ENCODE data around the gene ZKSCAN7.
"Not testable (repeated sequence)": the region's sequence is repeated elsewhere in the genome, so short reads cannot be mapped to it uniquely, and the experiment has no call there.

ZKSCAN7 gene

GRCh38 chr3:44554626-44555592 lies at the start of gene ZKSCAN7:
Gene ZKSCAN7, plus strand, starts transcription at chr3:44555193. Its CDS starts 1,855 bp downstream, at chr3:44557048.
- peak in 57 of 58 donors; percentile 8 to 80 (median 50) for DNase-seq

- DNase-seq = no peak
Measured at GRCh38 chr3:44506556-44506955, 48.4 kb upstream of the ZKSCAN7 start.

DNA sequence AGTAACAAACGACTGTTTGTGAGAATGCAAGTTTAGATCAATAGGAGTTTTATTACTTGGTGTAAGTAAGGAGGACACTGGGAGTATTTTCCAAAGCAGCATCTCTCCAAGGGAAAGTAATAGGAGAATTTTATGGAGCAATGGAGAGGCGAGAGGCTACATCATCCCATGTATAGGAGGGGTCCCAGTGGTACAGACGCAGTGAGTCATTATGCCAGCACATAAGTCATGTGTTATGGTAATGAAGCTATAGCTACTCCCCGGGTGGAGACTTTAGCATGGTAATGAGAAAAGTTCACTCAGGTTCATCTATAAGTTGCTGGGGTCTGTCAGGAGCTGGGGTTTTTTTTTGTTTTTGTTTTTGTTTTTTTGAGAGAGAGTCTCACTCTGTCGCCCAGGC lies 48.0 kb upstream of the ZKSCAN7 start:
- DNase-seq = no peak

- peak in 1 of 58 donors; percentile 1 for DNase-seq
Measured at GRCh38 chr3:44509393-44509921, 45.5 kb upstream of the ZKSCAN7 start.

DNA sequence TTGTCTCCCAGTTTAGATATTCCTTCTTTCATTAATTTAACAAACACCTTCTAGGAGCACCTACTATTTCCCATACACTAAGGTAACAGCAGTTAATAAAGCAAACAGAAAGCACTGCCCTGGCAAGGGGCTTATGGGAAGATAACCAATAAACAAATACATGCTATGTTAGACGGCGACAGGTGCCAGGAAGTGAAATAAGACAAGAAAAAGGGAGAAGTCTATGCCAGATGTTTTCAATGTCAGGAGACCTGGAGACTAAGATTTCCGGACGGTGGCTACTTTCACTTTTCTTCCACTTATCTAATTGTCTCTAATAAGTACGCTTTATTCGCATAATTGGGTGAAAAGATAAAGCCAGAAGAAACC lies 45.0 kb upstream of the ZKSCAN7 start:
- peak in 1 of 58 donors; percentile 27 for DNase-seq

DNA sequence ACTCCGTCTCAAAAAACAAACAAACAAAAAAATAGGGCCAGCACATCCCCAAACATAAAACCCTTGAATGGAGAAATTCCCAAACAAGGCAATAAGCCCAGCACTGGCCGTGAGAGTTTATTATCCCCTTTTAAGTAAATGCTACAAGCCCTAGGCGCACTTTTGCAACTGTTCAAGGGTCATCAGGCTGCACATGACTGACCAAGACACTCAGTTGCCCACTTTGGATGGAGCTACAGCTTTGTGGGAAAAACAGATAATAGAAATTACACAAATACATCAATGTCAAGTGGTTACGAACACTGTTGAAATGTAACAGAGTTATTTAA lies 43.8 kb upstream of the ZKSCAN7 start:
- DNase-seq = peak in 1 of 58 donors; percentile 33

- no peak for DNase-seq
Measured at GRCh38 chr3:44513513-44513912, 41.5 kb upstream of the ZKSCAN7 start.

DNA sequence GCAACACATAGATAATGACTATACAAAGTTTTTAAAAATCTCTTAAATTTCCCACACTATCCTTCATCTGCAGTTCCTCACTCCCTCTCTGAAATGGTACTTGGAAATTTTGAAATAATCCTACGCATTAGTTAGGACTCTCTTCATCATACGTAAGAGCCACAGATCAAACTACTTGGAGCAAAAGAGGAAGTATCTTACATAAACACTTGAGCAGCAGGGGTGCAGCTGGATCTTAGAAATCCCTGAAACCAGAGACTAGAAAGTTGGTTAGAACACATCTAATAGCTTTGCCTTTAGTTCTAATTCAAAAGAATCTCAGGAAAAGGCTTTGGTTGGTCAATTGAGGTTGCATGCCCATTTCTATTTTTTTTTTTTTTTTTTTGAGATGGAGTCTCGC lies 38.8 kb upstream of the ZKSCAN7 start:
- DNase-seq = no peak

DNA sequence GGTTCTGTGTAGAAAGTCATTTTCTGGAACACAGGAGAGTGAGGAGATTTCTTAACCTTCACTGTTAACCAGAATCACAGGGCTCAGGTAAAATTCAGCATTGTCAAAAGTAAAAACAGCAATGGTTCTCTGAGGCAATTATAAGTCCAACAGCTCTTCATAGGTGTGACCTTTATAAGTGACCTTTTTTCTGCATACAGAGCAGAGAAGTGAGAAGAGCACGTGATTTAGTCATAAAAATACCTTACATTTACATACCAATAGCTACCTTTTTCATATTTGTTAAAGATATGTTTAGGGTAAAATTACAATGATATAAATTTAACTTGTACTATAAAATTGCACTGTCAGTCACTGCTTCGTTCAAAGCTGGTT lies 36.2 kb upstream of the ZKSCAN7 start:
- DNase-seq = no peak

GRCh38 chr3:44521721-44522120 lies 33.3 kb upstream of the ZKSCAN7 start:
- DNase-seq = no peak

DNA sequence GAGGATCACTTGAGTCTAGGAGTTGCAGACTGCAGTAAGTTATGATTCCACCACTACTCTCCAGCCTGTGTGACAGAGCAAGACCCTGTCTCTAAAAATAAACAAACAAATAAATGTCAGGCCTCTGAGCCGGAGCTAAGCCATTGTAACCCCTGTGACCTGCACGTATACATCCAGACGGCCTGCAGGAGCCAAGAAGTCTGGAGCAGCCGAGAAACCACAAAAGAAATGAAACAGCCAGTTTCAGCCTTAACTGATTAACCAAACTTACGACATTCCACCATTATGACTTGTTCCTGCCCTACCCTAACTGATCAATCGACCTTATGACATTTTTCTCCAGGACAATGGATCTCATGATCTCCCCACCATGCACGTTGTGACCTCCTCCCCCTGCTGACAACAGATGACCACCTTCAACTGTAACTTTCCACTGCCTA lies 32.5 kb upstream of the ZKSCAN7 start:
- DNase-seq = no peak

DNA sequence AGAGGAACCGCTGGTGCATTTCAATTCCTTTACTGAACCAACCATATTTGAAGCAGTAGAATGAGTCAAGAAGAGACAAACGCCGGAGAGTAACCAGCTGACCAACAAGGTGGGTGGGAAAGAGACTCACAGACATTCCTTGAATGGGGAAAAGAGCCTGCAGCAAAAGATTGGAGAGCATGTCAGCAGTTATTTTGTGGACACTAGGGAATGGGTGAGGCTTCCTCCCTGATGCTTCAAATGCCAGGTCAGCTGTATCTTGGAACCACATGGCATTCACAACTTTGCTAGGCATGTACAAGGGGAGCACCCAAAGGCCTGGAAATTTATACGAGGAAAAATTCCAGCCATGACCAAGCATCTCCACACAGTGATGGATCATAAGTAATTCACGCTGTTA lies 29.9 kb upstream of the ZKSCAN7 start:
- no peak for DNase-seq

DNA sequence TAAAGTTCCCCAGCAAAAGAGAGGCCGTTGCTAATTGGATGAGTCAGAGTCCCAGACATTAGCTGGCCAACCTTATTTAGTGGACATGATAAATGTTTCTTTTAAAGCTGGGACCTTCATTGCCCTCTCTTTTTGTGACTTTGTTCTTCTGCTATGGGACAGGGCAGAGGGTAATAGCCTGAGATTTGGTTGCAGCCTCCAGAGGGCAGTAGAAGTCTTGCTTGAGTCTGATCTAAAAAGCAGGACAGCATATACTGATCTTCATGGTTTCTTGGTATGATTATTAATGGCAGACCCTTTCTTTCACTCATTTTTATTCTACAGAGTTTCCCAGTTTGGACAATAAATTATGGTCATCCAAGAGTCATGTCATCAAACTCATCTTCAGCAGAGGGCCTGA lies 25.1 kb upstream of the ZKSCAN7 start:
- DNase-seq = no peak

GRCh38 chr3:44530911-44531310 lies 24.1 kb upstream of the ZKSCAN7 start:
- DNase-seq = no peak

DNA sequence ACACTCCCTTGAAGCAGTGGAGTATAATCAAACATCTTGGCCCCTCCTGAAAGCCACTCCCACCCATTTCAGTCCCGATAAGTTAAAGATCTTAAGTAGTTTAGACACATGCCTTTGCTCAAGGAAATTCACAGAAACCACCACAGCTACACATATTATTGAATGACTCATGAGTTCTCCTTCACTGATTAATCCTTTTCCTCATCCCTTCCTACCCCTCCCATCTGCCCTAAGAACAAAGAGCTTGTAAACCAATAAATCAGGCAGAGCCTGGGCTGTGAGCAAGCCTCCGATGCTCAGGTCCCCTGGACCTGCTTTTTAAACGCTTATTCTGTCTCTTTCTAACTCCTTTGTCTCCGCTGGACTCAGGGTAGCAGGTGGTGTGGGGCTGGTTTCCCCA lies 20.3 kb upstream of the ZKSCAN7 start:
- not testable (repeated sequence) for DNase-seq

- DNase-seq = no peak
Measured at GRCh38 chr3:44535364-44535763, 19.6 kb upstream of the ZKSCAN7 start.

DNA sequence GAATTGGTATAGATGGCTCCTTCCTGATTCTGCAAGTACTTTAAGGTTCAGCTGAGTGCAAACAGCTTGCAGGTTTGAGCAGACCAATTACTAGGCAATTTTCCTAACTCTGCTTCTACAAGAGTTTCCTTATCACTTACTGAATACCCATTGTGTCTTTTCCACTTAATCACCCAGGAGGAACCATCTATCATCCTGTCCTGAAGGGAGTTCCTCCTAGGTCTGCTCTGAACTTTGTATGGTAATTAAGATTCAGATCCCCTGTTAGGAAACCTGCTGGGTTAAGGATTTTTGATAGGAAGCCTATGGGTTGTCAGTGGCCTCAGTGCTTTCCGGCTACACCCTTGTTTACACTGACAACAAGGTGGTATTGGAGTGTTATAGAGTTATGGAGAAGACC lies 10.2 kb upstream of the ZKSCAN7 start:
- DNase-seq = not testable (repeated sequence)

- DNase-seq = no peak
Measured at GRCh38 chr3:44555723-44556122, 730 bp downstream of the ZKSCAN7 start.

DNA sequence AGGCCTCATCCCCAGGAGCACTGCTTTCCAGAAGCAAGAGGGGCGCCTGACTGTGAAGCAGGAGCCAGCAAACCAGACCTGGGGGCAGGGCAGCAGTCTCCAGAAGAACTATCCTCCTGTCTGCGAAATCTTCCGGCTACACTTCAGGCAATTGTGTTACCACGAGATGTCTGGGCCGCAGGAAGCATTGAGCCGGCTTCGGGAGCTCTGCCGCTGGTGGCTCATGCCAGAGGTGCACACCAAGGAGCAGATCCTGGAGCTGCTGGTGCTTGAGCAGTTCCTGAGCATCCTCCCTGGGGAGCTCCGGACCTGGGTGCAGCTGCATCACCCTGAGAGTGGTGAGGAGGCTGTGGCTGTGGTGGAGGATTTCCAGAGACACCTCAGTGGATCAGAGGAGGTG lies 2.1 kb downstream of the ZKSCAN7 start:
- no peak for DNase-seq

DNA sequence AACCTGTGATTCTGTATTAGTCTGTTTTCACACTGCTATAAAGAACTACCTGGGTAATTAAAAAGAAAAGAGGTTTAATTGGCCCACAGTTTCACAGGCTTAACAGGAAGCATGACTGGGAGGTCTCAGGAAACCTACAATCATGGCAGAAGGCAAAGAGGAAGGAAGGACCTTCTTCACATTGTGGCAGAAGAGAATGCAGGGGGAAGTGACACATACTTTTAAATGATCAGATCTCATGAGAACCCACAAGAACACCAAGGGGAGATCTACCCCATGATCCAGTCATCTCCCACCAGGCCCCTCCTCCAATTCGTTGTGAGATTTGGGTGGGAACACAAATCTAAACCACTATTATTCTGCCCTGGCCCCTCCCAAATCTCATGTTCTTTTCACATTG lies 6.1 kb downstream of the ZKSCAN7 start:
- DNase-seq = no peak

DNA sequence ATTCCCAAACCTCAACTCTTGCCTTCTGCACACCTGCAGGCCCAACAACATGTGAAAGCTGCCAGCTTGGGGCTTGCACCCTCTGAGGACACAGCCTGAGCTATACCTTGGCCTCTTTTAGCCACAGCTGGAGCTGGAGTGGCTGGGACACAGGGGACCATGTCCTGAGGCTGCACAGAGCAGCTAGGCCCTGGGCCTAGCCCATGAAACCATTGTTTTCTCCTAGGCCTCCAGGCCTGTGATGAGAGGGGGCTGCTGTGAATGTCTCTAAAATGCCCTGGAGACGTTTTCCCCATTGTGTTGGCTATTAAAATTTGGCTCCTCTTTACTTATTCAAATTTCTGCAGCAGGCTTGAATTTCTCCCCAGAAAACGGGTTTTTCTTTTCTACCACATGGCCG lies 7.2 kb downstream of the ZKSCAN7 start:
- DNase-seq = no peak

GRCh38 chr3:44568561-44568960 lies 13.6 kb downstream of the ZKSCAN7 start:
- no peak for DNase-seq

- no peak for DNase-seq
Measured at GRCh38 chr3:44571024-44571423, 16.0 kb downstream of the ZKSCAN7 start.
